Germinal center (tissue), 1 donor: Measurements from ENCODE around the gene AP1M1.
A peak's percentile ranks its signal among the peaks of the same experiment; 100 is the strongest.
"Not testable (repeated sequence)": the region's sequence is repeated elsewhere in the genome, so short reads cannot be mapped to it uniquely, and the experiment has no call there.

Experiments
- DNase-seq: peaks from one replicate; pipeline ENCODE4 v3.0.0; 2012; ENCODE audit warnings: mixed read lengths, low spot score

AP1M1 gene

GRCh38 chr19:16261584-16262368 lies 64.1 kb downstream of the AP1M1 start:
- no peak for DNase-seq

DNA sequence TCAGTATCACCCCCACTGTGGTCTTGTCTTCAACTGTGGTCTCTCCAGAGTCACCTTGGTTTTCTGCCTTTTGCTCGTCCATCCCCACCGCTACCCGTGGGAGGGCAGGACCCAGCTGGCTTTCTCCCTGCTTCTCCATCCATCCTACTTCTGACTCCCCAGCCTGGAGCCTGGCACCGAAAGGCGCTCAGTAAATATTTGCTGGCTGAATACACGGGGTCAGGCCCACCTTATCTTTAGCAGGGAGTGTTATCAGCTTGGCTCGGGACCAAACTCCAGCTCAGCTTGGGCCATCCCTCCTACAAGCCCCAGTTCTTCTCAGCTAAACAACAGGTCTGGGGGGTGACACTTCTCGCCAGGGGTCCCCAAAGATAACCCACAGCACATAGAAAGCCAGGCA lies 64.9 kb downstream of the AP1M1 start:
- DNase-seq, result no peak

DNA sequence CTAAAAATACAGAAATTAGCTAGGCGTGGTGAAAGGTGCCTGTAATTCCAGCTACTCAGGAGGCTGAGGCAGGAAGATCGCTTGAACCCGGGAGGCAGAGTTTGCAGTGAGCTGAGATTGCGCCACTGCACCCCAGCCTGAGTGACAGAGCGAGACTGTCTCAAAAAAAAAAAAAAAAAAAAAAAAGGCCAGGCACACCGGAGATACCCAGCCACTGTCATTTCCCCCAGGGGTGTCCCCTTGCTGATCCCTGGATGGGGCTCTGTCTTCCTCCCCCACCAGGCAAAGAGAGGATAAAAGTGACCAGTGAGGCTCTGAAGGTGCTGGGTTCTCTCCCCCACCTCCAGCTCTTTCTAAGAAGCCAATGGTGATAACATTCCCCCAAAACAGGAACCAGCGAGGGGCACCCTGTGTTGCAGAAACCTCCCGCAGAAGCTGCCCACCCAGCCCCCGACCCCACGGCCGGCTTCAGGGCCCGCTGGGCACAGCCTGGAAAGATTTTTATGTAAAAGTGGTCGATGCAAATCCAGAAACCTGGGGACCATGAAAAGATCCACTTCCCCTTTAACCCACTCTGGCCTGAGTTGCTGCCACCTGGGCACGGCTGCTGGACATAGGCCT lies 65.5 kb downstream of the AP1M1 start:
- DNase-seq, result peak; percentile 83

DNA sequence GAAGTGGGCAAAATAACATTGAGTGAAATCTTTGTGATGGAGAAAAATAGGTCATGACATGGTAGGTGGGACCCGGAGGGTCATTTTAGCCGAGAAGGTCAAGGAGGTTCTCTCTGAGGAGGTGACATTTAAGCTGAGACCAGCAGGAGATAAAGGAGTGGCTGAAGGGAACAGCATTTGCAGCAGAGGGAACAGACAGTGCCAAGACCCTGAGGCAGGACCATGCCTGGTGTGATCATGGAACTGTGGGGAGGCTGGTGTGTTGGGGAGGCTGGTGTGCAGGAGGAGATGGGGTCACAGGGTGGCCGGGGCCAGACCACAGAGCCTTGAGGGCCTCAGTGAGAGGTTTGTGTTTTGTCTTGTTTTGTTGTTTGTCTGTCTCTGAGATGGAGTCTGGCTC lies 67.5 kb downstream of the AP1M1 start:
- no peak for DNase-seq

DNA sequence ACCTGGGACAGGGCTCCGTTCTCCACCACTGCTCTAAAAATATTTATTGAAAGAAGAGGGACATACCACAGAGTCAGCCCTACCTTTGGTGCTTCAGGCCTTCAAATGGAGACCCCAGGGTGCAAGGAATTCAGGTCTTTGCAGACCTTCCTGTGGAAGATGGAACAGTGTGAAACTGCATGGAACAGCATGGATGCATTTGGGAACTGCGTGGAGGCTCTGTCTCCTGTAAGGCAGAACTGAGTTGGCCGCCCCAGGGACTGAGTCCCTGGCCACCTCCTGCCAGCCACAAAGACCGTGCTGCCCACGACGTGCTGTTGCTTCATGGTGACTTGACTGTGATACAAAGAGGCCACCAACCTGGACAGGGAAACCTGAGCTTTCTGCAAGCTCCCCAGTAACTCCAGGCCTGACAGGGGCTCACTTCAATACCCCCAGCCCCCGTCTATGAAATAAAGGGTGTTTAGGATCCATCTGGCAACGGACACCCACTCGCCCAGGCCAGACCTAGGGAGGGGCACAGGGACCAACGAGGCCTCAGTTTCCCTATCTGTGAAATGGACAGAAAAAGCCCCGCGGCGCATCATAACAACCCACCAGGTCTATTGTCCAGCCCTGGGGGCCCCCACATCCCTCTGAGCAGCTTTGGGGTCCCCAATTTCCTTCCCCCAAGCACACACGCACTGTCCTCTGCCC lies 68.3 kb downstream of the AP1M1 start:
- DNase-seq, result no peak

DNA sequence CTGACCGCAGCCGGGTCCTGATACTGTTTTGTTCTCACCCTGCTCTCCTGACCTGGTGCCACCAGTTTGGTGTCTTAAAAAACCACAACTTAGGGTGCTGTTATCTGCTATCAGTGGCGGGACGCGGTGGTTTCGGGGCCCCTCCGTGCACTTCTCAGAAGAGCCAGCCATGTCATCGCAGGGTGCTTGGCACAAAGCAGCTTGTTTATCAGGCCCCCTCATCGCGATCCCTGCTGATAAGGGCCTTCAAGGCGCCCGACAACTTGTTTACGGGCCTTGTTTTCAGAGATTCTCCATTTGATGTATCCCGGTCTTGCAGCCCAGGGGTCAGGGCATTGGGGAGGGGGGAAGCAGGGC lies 68.9 kb downstream of the AP1M1 start:
- no peak for DNase-seq

DNA sequence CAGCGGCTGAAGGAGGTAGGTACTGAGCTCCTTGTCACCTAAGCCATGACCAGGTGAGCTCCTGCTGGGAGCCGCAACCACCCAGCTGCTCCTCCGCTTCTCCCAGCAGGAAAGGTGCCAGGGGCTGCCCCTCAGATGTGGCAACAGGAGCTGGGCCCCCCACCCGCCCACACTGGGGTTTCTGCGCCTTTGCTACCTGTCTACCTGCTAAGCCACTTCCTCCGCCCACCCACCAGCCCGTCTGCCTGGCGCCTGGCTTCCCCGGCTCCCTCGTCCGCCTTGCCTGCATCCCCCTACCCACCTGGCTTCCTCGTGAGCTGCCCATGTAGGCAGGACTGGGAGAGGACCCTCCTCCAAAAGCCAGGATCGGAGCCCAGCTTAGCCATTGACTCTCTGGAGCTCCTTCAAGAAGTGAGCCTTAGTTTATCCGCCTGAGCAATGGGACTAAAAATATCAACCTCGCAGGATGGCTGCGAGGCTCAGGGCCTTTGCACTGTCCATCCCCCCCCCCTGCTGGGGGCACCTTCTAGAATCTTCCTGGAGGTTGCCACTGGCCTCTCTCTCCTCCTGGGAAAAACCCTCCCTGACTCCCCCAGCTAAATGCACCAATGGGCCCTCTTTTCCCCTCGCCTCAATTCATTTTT lies 71.1 kb downstream of the AP1M1 start:
- no peak for DNase-seq

- DNase-seq, result no peak
Observed at GRCh38 chr19:16272945-16273344, 75.2 kb downstream of the AP1M1 start.

- DNase-seq, result no peak
Observed at GRCh38 chr19:16274447-16274846, 76.7 kb downstream of the AP1M1 start.

- no peak for DNase-seq
Observed at GRCh38 chr19:16280306-16280705, 82.6 kb downstream of the AP1M1 start.

DNA sequence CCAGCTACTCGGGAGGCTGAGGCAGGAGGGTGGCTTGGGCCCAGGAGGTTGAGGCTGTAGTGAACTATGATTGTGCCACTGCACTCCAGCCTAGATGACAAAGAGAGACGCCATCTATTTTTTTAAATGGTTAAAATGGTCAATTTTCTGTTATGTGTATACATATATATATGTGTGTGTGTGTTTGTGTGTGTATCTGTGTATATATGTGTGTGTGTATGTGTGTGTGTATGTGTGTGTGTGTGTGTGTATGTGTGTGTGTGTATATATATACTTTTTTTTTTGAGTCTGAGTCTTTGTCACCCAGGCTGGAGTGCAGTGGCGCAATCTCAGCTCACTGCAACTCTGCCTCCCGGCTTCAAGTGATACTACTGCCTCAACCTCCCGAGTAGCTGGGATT lies 84.0 kb downstream of the AP1M1 start:
- DNase-seq, result no peak

DNA sequence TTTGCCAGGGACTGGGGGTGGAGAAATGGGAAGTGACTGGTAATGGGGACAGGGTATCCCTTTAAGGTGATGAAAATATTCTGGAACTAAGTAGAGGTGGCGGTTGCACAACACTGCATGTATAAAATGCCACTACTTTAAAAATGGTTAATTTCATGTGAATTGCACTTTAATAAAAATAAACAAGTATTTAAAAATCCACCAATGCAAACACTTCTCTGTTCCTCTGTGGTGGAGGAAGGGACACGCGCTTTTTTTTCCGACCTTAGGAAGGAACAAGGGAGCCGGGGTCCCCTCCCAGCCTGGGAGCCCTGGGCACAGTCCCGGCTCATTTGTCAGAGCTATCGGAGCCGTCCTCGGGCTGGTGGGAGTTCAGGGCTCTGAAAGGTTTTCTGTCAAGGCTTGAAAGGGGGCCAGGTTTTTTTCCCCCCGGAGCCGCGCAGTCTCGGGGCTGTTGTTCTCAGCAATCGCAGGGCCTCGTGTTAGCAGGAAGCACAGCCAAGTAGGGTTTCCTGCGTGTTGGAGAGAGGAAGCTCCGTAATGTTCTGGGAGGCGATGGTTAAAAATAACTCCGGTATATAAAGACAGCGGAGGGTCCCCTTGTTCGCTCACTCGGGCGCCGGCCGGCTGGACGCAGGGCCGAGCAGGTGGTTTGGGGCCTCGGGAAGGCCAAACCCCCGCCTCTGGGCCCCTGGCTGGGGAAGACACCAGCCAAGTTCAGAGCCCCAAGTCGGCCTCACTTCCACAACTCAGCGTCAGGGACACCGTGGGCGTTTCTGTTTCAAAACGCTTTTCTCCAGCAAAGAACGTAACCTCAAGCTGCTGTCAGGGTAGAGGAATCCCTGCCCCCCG lies 85.7 kb downstream of the AP1M1 start:
- DNase-seq, result no peak

- no peak for DNase-seq
Observed at GRCh38 chr19:16284505-16284904, 86.8 kb downstream of the AP1M1 start.

GRCh38 chr19:16285079-16285478 lies 87.4 kb downstream of the AP1M1 start:
- not testable (repeated sequence) for DNase-seq

GRCh38 chr19:16285769-16286498 lies 88.2 kb downstream of the AP1M1 start:
- DNase-seq, result no peak

- DNase-seq, result no peak
Observed at GRCh38 chr19:16288544-16288943, 90.8 kb downstream of the AP1M1 start.

- DNase-seq, result no peak
Observed at GRCh38 chr19:16289594-16289993, 91.9 kb downstream of the AP1M1 start.

- DNase-seq, result no peak
Observed at GRCh38 chr19:16290692-16291091, 93.0 kb downstream of the AP1M1 start.

DNA sequence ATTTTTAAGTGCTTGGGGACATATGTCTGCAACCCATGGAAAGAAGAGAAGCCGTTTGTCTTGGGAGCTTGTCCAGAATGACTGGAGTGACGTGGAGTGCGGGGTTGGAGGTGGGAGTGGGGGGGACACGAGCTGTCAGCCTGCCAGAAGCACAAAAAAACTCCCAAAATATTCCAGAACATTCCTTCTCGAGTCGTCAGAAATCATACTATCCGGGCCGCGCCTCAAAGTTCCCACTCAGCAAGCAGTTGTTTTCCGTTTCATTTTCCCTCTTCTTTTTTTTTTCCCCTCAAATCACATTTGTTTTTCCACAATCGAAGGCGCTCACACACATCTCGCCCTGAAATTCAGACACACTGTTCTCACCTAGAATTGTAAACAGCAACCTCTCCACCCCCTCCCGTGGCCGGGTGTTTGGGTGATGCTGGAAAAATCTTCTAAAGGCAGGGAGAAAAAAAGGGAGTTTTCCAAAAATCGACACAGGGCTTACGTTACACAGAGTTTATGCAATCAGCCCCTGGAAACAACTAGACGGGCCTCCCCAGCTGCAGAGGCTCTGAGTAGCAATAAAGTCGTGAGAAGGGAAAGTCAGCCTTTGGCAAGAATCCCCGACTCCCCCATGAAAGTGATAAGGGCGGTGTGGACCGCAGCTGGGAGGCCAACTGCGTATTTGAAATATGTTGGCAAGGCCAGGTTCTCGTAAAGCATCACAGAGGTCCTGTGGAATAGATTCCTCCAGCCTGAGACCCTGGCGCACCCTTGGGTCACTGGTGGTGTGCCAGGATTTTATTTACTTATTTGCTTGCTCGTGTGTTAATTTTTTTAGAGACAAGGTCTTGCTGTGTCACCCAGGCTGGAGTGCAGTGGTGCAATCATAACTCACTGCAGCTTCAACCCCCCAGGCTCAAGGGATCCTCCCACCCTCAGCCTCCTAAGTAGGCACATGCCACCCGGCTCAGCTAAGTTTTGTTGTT lies 95.7 kb downstream of the AP1M1 start:
- no peak for DNase-seq

- no peak for DNase-seq
Observed at GRCh38 chr19:16295057-16295456, 97.3 kb downstream of the AP1M1 start.
